Liver (tissue), 9 donors: Measurements from ENCODE around the gene DROSHA. TPM values are rescaled to one million over a fixed set of nuclear protein-coding genes. Genes with fewer than 3 reads are reported as not detected.
"Not testable (repeated sequence)": the region's sequence is repeated elsewhere in the genome, so short reads cannot be mapped to it uniquely, and the experiment has no call there.

ENCODE experiments used
- DNase-seq: peaks from one replicate; pipeline ENCODE4 v3.0.0-alpha.2; 2017; ENCODE audit warnings: low spot score
- H3K27ac ChIP-seq, 2 donors: one replicate each; pipeline ENCODE4 v1.7.0; 2013; ENCODE audit warnings: inconsistent platforms in 2 of 2, low read length in 2 of 2, control low read depth in 1 of 2, low read depth in 1 of 2, mild to moderate bottlenecking in 1 of 2
- H3K27me3 ChIP-seq, 4 donors: one replicate each; pipeline versions ENCODE4 v1.6.1 to v1.7.0; 2013; ENCODE audit warnings: low read length in 3 of 4, inconsistent platforms in 1 of 4, mild to moderate bottlenecking in 1 of 4, moderate library complexity in 1 of 4; ENCODE audit not compliant: control insufficient read depth in 4 of 4, insufficient read depth in 4 of 4
- H3K36me3 ChIP-seq, 4 donors: one replicate each; pipeline versions ENCODE4 v1.6.1 to v1.7.0; 2013; ENCODE audit warnings: low read length in 3 of 4, mild to moderate bottlenecking in 3 of 4, low read depth in 1 of 4, moderate library complexity in 1 of 4; ENCODE audit not compliant: control insufficient read depth in 4 of 4, insufficient read depth in 3 of 4
- H3K4me1 ChIP-seq, 4 donors: one replicate each; pipeline versions ENCODE4 v1.6.1 to v1.7.0; 2013; ENCODE audit warnings: low read length in 3 of 4, mild to moderate bottlenecking in 3 of 4, moderate library complexity in 1 of 4; ENCODE audit not compliant: control insufficient read depth in 4 of 4, insufficient read depth in 4 of 4
- H3K4me3 ChIP-seq, 3 donors: one replicate each; pipeline versions ENCODE4 v1.6.1 to v1.7.0; 2013; ENCODE audit warnings: low read length in 3 of 3, control low read depth in 1 of 3, low read depth in 1 of 3, mild to moderate bottlenecking in 1 of 3
- H3K9ac ChIP-seq, 2 donors: one replicate each; pipeline ENCODE4 v1.7.0; 2013; ENCODE audit warnings: low read length in 2 of 2, mild to moderate bottlenecking in 2 of 2, moderate library complexity in 2 of 2, control low read depth in 1 of 2, low read depth in 1 of 2
- H3K9me3 ChIP-seq, 4 donors: one replicate each; pipeline versions ENCODE4 v1.6.1 to v1.7.0; 2013; ENCODE audit warnings: low read length in 3 of 4; ENCODE audit not compliant: control insufficient read depth in 4 of 4
- ATF3 ChIP-seq: IDR thresholded peaks from 2 replicates; pipeline ENCODE4 v1.6.1; 2016; ENCODE audit warnings: antibody characterized with exemption
- CTCF ChIP-seq: fragments of 150-350 bp; IDR thresholded peaks from 2 replicates; pipeline ENCODE4 v1.5.1; 2017; ENCODE audit warnings: improper control_type of control experiment, low read depth, low read length; ENCODE audit not compliant: missing input control
- EGR1 ChIP-seq, 2 donors: IDR thresholded peaks; 2 replicates each; pipeline ENCODE4 v1.6.1; 2016 to 2018; ENCODE audit warnings: antibody characterized with exemption in 2 of 2, low read depth in 2 of 2
- FOXA1 ChIP-seq: IDR thresholded peaks from 2 replicates; pipeline ENCODE4 v1.6.1; 2016; ENCODE audit warnings: antibody characterized with exemption
- FOXA2 ChIP-seq: IDR thresholded peaks from 2 replicates; pipeline ENCODE4 v1.6.1; 2016; ENCODE audit warnings: antibody characterized with exemption
- GABPA ChIP-seq, 2 donors: IDR thresholded peaks in 1 of 2; conservative IDR thresholded peaks in 1 of 2; 2 replicates each; pipeline ENCODE4 v1.6.1; 2016; ENCODE audit warnings: antibody characterized with exemption in 2 of 2, mild to moderate bottlenecking in 1 of 2, moderate library complexity in 1 of 2
- HNF4A ChIP-seq, 2 donors: conservative IDR thresholded peaks; 2 replicates each; pipeline ENCODE4 v1.6.1; 2016; ENCODE audit warnings: antibody characterized with exemption in 2 of 2, mild to moderate bottlenecking in 2 of 2
- HNF4G ChIP-seq: IDR thresholded peaks from 2 replicates; pipeline ENCODE4 v1.6.1; 2016; ENCODE audit warnings: antibody characterized with exemption
- JUND ChIP-seq, 2 donors: IDR thresholded peaks; 2 replicates each; pipeline ENCODE4 v1.6.1; 2016; ENCODE audit warnings: antibody characterized with exemption in 2 of 2
- NR2F2 ChIP-seq: IDR thresholded peaks from 2 replicates; pipeline ENCODE4 v1.6.1; 2016; ENCODE audit warnings: antibody characterized with exemption
- RAD21 ChIP-seq, 2 donors: IDR thresholded peaks; 2 replicates each; pipeline ENCODE4 v1.6.1; 2016; ENCODE audit warnings: antibody characterized with exemption in 2 of 2, mild to moderate bottlenecking in 2 of 2
- RXRA ChIP-seq, 2 donors: IDR thresholded peaks; 2 replicates each; pipeline ENCODE4 v1.6.1; 2017 to 2018; ENCODE audit warnings: antibody characterized with exemption in 2 of 2, mild to moderate bottlenecking in 1 of 2
- SP1 ChIP-seq: IDR thresholded peaks from 2 replicates; pipeline ENCODE4 v1.6.1; 2018; ENCODE audit warnings: antibody characterized with exemption, mild to moderate bottlenecking
- TAF1 ChIP-seq: conservative IDR thresholded peaks from 2 replicates; pipeline ENCODE4 v1.6.1; 2016; ENCODE audit warnings: antibody characterized with exemption, mild to moderate bottlenecking
- YY1 ChIP-seq: IDR thresholded peaks from 2 replicates; pipeline ENCODE4 v1.6.1; 2016; ENCODE audit warnings: antibody characterized with exemption, mild to moderate bottlenecking
- ZBTB33 ChIP-seq: IDR thresholded peaks from 2 replicates; pipeline ENCODE4 v1.6.1; 2016; ENCODE audit warnings: antibody characterized with exemption
- WGBS: extraction: QIAGEN DNeasy Blood & Tissue Kit; methylation state at CpG from one replicate; pipeline ENCODE4 v1.1.7; 2013; 5-methylcytosine and 5-hydroxymethylcytosine counted together
- polyA plus RNA-seq, 2 donors: library from polyadenylated mRNA; stranded (reverse) in 1 of 2; unstranded in 1 of 2; fragments of 200-250 nt in 1 of 2; fragments of >200 nt in 1 of 2; fragmentation: Nextera tagmentation in 1 of 2; extraction: Ambion mirVana in 1 of 2; gene quantifications; one replicate each; pipeline versions ENCODE4 v1.2.1 to v1.2.3, GENCODE V29; 2013 to 2015
- total RNA-seq, 2 donors: library from RNA; depleted of rRNA; stranded (reverse); fragments of >200 nt; gene quantifications; one replicate each; pipeline ENCODE4 v1.2.3, GENCODE V29; 2014
- TF ChIP-seq, protein P1 (sequence below): IDR thresholded peaks from 2 replicates; pipeline ENCODE4 v1.6.1; 2016; ENCODE audit warnings: antibody characterized with exemption
- TF ChIP-seq, protein P2 (sequence below): IDR thresholded peaks from 2 replicates; pipeline ENCODE4 v1.6.1; 2016; ENCODE audit warnings: antibody characterized with exemption, mild to moderate bottlenecking
- donor health status: healthy.
- donor health status: healthy.
- donor health status: healthy.
- donor health status: healthy.
- donor health status: healthy.

DROSHA gene
- total and polyA plus RNA-seq, 4 donors: 8.2 to 25.4 (median 15.4) TPM

DNA sequence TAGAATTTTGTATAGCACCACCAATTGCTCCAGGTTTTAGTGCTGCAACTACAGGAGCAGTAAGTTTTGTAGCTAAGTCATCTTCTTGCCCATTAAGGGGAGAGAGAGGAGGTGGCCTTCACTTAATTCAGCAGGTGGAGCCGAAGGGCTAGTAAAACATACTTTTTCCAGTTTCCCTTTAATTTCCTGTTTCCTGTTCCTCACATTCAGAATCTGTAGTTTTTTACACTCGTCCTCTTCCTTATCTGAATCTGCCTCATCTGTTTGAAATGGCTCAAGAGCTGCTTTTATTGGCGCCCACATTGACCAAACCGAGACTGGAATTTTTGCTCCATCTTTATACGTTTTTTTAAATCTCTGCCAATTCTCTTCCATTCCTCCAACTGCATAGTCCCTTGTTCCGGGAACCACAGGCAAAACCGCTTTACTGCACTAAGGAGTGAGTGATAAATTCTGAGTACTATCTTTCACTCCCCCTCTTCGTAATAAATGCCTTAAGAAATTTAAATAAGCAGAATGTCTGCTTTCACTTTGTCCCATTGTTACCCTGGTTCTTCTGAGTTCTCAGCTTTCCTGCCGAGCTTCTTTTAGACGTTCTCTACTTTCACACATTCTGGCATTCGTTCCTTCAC lies 133.9 kb downstream of the DROSHA start (continued):
- TF ChIP-seq CTCF (no peak), EGR1 (IDR thresholded peaks at IDR 0.05; ENCODE audit: low read depth in 2 of 2) (no peak), YY1 (no peak), ATF3 (no peak), SP1 (no peak)
- TF ChIP-seq, protein P1, sequence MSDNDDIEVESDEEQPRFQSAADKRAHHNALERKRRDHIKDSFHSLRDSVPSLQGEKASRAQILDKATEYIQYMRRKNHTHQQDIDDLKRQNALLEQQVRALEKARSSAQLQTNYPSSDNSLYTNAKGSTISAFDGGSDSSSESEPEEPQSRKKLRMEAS: no peak

DNA sequence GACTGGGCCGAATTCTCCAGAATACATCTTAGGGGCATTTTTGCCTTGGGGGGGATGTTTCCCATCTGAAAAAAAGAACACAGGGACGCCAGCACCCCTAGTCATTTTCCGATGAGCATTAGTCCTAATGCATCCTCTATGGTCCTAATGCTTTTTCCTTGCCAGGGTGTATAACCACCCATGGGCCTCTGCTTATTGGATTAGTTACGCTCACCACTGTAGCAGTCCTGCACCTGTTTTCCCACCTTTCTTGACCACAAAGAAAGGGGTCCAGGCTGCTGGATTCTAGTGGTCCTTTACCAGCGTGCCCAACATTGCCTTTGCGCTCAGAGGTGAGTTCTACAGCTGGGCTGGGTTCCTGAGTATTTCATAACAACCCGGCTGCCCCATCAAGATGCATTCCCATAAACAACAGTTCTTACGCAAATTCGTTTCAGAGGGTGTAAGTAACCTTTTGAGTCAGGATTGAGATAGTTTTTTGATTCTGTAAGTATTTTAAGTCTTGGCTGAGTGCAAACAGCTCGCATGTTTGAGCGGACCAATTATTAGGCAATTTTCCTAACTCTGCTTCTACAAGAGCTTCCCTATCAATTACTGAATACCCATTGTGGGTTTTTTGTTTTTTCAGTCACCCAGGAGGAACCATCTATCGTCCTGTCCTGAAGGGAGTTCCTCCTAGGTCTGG lies 135.1 kb downstream of the DROSHA start:
- H3K27ac ChIP-seq: no peak overlapping the region
- no peak overlapping the region for H3K4me3 ChIP-seq
- TF ChIP-seq, protein P1: no peak
- TF ChIP-seq GABPA (IDR thresholded peaks at IDR 0.05 in 1 of 2, conservative IDR thresholded peaks at IDR 0.05 in 1 of 2) (no peak), YY1 (no peak), ZBTB33 (no peak), CTCF (no peak), HNF4G (no peak), NR2F2 (no peak), JUND (IDR thresholded peaks at IDR 0.05) (no peak), RXRA (IDR thresholded peaks at IDR 0.05) (no peak), HNF4A (conservative IDR thresholded peaks at IDR 0.05) (no peak), FOXA2 (no peak), FOXA1 (no peak), TAF1 (no peak), ATF3 (no peak), EGR1 (IDR thresholded peaks at IDR 0.05; ENCODE audit: low read depth in 2 of 2) (no peak), RAD21 (IDR thresholded peaks at IDR 0.05) (no peak), SP1 (no peak)
- TF ChIP-seq, protein P2, sequence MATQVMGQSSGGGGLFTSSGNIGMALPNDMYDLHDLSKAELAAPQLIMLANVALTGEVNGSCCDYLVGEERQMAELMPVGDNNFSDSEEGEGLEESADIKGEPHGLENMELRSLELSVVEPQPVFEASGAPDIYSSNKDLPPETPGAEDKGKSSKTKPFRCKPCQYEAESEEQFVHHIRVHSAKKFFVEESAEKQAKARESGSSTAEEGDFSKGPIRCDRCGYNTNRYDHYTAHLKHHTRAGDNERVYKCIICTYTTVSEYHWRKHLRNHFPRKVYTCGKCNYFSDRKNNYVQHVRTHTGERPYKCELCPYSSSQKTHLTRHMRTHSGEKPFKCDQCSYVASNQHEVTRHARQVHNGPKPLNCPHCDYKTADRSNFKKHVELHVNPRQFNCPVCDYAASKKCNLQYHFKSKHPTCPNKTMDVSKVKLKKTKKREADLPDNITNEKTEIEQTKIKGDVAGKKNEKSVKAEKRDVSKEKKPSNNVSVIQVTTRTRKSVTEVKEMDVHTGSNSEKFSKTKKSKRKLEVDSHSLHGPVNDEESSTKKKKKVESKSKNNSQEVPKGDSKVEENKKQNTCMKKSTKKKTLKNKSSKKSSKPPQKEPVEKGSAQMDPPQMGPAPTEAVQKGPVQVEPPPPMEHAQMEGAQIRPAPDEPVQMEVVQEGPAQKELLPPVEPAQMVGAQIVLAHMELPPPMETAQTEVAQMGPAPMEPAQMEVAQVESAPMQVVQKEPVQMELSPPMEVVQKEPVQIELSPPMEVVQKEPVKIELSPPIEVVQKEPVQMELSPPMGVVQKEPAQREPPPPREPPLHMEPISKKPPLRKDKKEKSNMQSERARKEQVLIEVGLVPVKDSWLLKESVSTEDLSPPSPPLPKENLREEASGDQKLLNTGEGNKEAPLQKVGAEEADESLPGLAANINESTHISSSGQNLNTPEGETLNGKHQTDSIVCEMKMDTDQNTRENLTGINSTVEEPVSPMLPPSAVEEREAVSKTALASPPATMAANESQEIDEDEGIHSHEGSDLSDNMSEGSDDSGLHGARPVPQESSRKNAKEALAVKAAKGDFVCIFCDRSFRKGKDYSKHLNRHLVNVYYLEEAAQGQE: no peak
- no peak for DNase-seq
- H3K27me3 ChIP-seq: no peaks in the 10 kb centered on the region
- H3K4me1 ChIP-seq: no peaks in the 10 kb centered on the region
- 84% methylated on average over 12 of the region's 12 CpGs for WGBS
- peaks cover 3 to 13% (median 4%) of the 10 kb centered on the region in 4 donors for H3K36me3 ChIP-seq
- H3K9ac ChIP-seq: no peak overlapping the region
- no peaks in the 10 kb centered on the region for H3K9me3 ChIP-seq

DNA sequence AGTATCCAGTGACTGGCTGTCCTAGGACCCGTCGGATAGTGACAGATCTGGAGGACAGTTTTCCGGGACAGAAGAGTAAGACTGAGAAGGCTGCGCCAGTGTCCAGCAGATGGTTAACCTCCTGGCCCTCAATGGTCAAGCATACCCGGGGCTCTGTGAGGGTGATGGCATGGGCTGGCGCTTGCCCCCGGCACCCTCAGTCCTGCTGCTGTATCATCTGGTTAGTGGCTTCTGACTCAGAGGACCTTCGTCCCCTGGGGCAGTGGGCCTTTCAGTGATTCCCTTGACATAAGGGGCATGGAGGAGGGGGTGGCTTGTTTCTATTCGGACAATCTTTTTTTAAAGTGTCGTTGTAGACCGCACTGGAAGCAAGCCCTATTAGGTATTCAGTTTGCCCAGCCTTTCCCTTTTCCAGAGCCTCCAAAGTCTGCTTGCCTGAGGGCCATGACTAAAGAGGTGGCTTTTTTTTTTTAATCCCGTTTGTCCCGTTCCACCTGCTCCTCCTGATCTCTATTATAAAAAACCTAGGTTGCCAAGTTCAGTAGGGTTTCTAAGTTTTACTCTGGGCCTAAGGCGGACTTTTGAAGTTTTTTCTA lies 136.3 kb downstream of the DROSHA start:
- DNase-seq: not testable (repeated sequence)

More for the DNA sequence above, 136.3 kb downstream of the DROSHA start:
- not testable (repeated sequence) for H3K27ac ChIP-seq, H3K27me3 ChIP-seq, H3K9me3 ChIP-seq, H3K4me3 ChIP-seq, H3K9ac ChIP-seq, H3K36me3 ChIP-seq, H3K4me1 ChIP-seq
- WGBS: 93% methylated on average over 14 of the region's 14 CpGs
